ENCODE data around the gene PIK3R1.

PIK3R1 gene

GRCh38 chr5:68245319-68245718 is 29.8 kb downstream of the PIK3R1 start:
- H3K9ac ChIP-seq (ENCODE audit: low read length), result no peak overlapping the region
- no peak overlapping the region for H3K4me3 ChIP-seq (ENCODE audit: low read length)
- H3K27me3 ChIP-seq (ENCODE audit: control insufficient read depth, insufficient read depth, low read length), result no peaks in the 10 kb centered on the region
- no peaks in the 10 kb centered on the region for H3K36me3 ChIP-seq (ENCODE audit: control insufficient read depth, low read depth, low read length)
- H3K9me3 ChIP-seq (ENCODE audit: control insufficient read depth, low read depth, low read length), result no peaks in the 10 kb centered on the region
- H3K4me1 ChIP-seq (ENCODE audit: control insufficient read depth, low read depth, low read length), result peaks cover 25% of the 10 kb centered on the region
- H3K27ac ChIP-seq (ENCODE audit: low read length), result no peak overlapping the region

- H3K36me3 ChIP-seq (ENCODE audit: control insufficient read depth, low read depth, low read length), result no peaks in the 10 kb centered on the region
- no peak overlapping the region for H3K27ac ChIP-seq (ENCODE audit: low read length)
- H3K4me3 ChIP-seq (ENCODE audit: low read length), result no peak overlapping the region
- no peak overlapping the region for H3K9ac ChIP-seq (ENCODE audit: low read length)
- H3K9me3 ChIP-seq (ENCODE audit: control insufficient read depth, low read depth, low read length), result no peaks in the 10 kb centered on the region
- H3K27me3 ChIP-seq (ENCODE audit: control insufficient read depth, insufficient read depth, low read length), result no peaks in the 10 kb centered on the region
- H3K4me1 ChIP-seq (ENCODE audit: control insufficient read depth, low read depth, low read length), result peaks cover 38% of the 10 kb centered on the region
Measured at GRCh38 chr5:68246802-68247201, 31.2 kb downstream of the PIK3R1 start.

- H3K9me3 ChIP-seq (ENCODE audit: control insufficient read depth, low read depth, low read length), result no peaks in the 10 kb centered on the region
- H3K9ac ChIP-seq (ENCODE audit: low read length), result no peak overlapping the region
- no peak overlapping the region for H3K4me3 ChIP-seq (ENCODE audit: low read length)
- H3K36me3 ChIP-seq (ENCODE audit: control insufficient read depth, low read depth, low read length), result no peaks in the 10 kb centered on the region
- peaks cover 46% of the 10 kb centered on the region for H3K4me1 ChIP-seq (ENCODE audit: control insufficient read depth, low read depth, low read length)
- H3K27me3 ChIP-seq (ENCODE audit: control insufficient read depth, insufficient read depth, low read length), result no peaks in the 10 kb centered on the region
- no peak overlapping the region for H3K27ac ChIP-seq (ENCODE audit: low read length)
Measured at GRCh38 chr5:68247627-68248026, 32.1 kb downstream of the PIK3R1 start.

- Histone ChIP-seq H3K4me3 (ENCODE audit: low read length) (no peak overlapping the region), H3K27ac (ENCODE audit: low read length) (no peak overlapping the region), H3K36me3 (ENCODE audit: control insufficient read depth, low read depth, low read length) (no peaks in the 10 kb centered on the region), H3K4me1 (ENCODE audit: control insufficient read depth, low read depth, low read length) (peaks cover 40% of the 10 kb centered on the region), H3K27me3 (ENCODE audit: control insufficient read depth, insufficient read depth, low read length) (no peaks in the 10 kb centered on the region), H3K9me3 (ENCODE audit: control insufficient read depth, low read depth, low read length) (no peaks in the 10 kb centered on the region), H3K9ac (ENCODE audit: low read length) (no peak overlapping the region)
Measured at GRCh38 chr5:68248896-68249295, 33.3 kb downstream of the PIK3R1 start.

- H3K9ac ChIP-seq (ENCODE audit: low read length), result no peak overlapping the region
- H3K9me3 ChIP-seq (ENCODE audit: control insufficient read depth, low read depth, low read length), result no peaks in the 10 kb centered on the region
- no peak overlapping the region for H3K4me3 ChIP-seq (ENCODE audit: low read length)
- H3K27ac ChIP-seq (ENCODE audit: low read length), result no peak overlapping the region
- no peaks in the 10 kb centered on the region for H3K27me3 ChIP-seq (ENCODE audit: control insufficient read depth, insufficient read depth, low read length)
- H3K36me3 ChIP-seq (ENCODE audit: control insufficient read depth, low read depth, low read length), result no peaks in the 10 kb centered on the region
- H3K4me1 ChIP-seq (ENCODE audit: control insufficient read depth, low read depth, low read length), result peaks cover 36% of the 10 kb centered on the region
Measured at GRCh38 chr5:68249520-68249919, 34.0 kb downstream of the PIK3R1 start.

DNA sequence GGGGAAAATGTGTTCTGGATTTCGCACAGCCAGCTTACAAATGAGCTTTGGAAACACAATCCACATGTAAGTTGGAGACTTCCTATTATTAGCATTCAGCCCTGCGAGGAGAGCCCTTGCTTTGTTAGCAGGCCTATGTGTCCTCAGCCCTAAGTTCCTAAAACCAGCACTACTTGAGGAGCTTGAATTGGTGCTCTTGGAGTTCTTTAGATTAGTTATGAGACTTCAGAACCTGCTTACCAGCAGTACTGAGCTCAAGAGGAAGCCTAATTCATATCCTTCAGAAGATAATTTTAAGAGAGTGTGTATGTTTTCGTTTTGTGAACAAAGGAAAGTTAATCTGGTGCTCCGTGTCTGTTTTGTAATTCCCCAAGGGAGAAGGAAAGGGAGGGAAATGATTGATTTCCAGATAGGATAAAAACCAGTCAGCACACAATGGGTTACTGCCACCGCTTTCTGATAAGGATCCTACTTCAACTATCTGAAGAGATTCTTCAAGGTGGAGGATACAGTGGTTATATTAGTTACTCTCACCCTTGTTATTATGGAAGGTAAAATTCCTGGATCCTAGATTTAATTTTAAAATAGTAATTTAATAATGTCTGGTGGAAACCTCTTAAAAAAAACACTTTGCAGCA is 35.2 kb downstream of the PIK3R1 start:
- Histone ChIP-seq H3K27me3 (ENCODE audit: control insufficient read depth, insufficient read depth, low read length) (no peaks in the 10 kb centered on the region), H3K9ac (ENCODE audit: low read length) (no peak overlapping the region), H3K9me3 (ENCODE audit: control insufficient read depth, low read depth, low read length) (no peaks in the 10 kb centered on the region), H3K4me3 (ENCODE audit: low read length) (no peak overlapping the region), H3K36me3 (ENCODE audit: control insufficient read depth, low read depth, low read length) (no peaks in the 10 kb centered on the region), H3K27ac (ENCODE audit: low read length) (no peak overlapping the region), H3K4me1 (ENCODE audit: control insufficient read depth, low read depth, low read length) (peaks cover 32% of the 10 kb centered on the region)

DNA sequence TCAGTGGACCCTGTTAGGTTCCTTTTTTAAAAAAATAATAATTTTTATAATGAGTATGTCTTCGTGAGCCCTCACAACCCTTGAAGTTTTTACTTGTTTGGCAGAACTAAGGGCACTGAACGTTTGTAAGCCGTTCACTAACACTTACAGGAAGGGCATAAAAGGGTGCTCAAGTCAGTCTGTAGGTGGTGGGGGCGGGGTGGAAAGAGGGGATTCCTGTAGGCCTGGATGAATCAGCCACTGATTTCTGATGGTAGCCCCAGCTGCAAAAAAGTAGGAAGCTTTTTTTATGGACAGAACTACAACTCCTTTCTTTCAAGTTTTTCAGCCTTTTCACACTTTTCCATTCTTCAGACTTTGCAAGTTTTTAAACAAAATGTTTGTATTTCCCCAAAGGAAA is 35.8 kb downstream of the PIK3R1 start:
- H3K27me3 ChIP-seq (ENCODE audit: control insufficient read depth, insufficient read depth, low read length), result no peaks in the 10 kb centered on the region
- no peak overlapping the region for H3K9ac ChIP-seq (ENCODE audit: low read length)

GRCh38 chr5:68251804-68252522 is 36.4 kb downstream of the PIK3R1 start:
- no peak overlapping the region for H3K27ac ChIP-seq (ENCODE audit: low read length)
- H3K4me3 ChIP-seq (ENCODE audit: low read length), result no peak overlapping the region
- H3K9me3 ChIP-seq (ENCODE audit: control insufficient read depth, low read depth, low read length), result no peaks in the 10 kb centered on the region
- H3K4me1 ChIP-seq (ENCODE audit: control insufficient read depth, low read depth, low read length), result peaks cover 32% of the 10 kb centered on the region
- H3K9ac ChIP-seq (ENCODE audit: low read length), result no peak overlapping the region
- no peaks in the 10 kb centered on the region for H3K27me3 ChIP-seq (ENCODE audit: control insufficient read depth, insufficient read depth, low read length)
- H3K36me3 ChIP-seq (ENCODE audit: control insufficient read depth, low read depth, low read length), result no peaks in the 10 kb centered on the region

More for the DNA sequence above, 35.8 kb downstream of the PIK3R1 start:
- peaks cover 32% of the 10 kb centered on the region for H3K4me1 ChIP-seq (ENCODE audit: control insufficient read depth, low read depth, low read length)
- H3K36me3 ChIP-seq (ENCODE audit: control insufficient read depth, low read depth, low read length), result no peaks in the 10 kb centered on the region
- H3K9me3 ChIP-seq (ENCODE audit: control insufficient read depth, low read depth, low read length), result no peaks in the 10 kb centered on the region
- no peak overlapping the region for H3K4me3 ChIP-seq (ENCODE audit: low read length)
- no peak overlapping the region for H3K27ac ChIP-seq (ENCODE audit: low read length)

DNA sequence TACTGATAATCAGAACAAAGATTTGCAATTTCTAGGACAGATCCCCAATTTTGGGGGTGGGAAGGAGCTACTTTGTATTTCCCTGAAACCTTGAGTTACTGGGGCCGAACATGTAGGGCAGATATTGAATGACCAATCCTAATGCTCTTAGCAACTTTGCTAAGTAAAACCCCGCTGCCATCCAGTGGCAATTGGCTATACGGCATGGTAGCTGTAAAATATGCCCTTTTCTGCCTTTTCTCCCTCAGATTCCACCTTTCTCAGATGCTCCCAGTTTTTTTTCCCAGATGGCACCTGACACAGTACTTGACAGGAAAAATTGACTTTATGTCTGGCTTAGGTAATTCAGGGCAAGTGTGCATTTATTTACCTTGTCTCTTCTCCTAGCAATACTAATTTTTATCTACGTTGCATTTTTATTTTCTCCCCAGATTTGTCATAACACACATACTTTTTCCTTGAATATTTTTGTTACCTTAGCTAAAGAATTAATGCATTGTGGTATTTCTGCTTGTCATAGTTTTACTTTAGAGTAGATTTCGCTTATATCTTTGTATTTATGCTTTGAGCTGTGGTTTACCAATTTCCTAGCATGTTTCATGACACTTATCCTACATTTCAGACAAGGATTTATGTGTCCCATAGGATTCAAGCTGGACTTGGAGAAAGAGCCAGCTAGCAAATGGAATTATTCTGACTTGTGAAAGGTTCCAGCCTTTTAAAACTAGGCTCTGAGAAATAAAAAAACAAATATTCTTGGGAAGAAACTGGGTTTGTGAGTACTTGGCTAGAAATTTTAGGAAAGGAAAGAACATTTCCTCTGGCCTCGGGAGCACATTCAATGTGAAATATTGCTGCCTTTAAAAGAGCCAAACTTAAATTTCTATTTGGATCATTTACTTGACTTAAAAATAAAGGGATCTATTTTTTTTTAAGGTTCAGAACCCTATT is 37.4 kb downstream of the PIK3R1 start:
- Histone ChIP-seq H3K9me3 (ENCODE audit: control insufficient read depth, low read depth, low read length) (no peaks in the 10 kb centered on the region), H3K4me1 (ENCODE audit: control insufficient read depth, low read depth, low read length) (peaks cover 32% of the 10 kb centered on the region), H3K9ac (ENCODE audit: low read length) (no peak overlapping the region), H3K27ac (ENCODE audit: low read length) (no peak overlapping the region), H3K27me3 (ENCODE audit: control insufficient read depth, insufficient read depth, low read length) (no peaks in the 10 kb centered on the region), H3K4me3 (ENCODE audit: low read length) (no peak overlapping the region), H3K36me3 (ENCODE audit: control insufficient read depth, low read depth, low read length) (no peaks in the 10 kb centered on the region)

GRCh38 chr5:68253624-68254585 is 38.3 kb downstream of the PIK3R1 start:
- no peaks in the 10 kb centered on the region for H3K36me3 ChIP-seq (ENCODE audit: control insufficient read depth, low read depth, low read length)
- H3K27me3 ChIP-seq (ENCODE audit: control insufficient read depth, insufficient read depth, low read length), result no peaks in the 10 kb centered on the region
- no peak overlapping the region for H3K9ac ChIP-seq (ENCODE audit: low read length)
- H3K4me3 ChIP-seq (ENCODE audit: low read length), result no peak overlapping the region
- H3K9me3 ChIP-seq (ENCODE audit: control insufficient read depth, low read depth, low read length), result no peaks in the 10 kb centered on the region
- peaks cover 32% of the 10 kb centered on the region for H3K4me1 ChIP-seq (ENCODE audit: control insufficient read depth, low read depth, low read length)
- no peak overlapping the region for H3K27ac ChIP-seq (ENCODE audit: low read length)

Data from iPS-18a (cell line).